ENCODE measurements around the gene SPSB2.
A peak's percentile ranks its signal among the peaks of the same experiment; 100 is the strongest.

SPSB2 gene

GRCh38 chr12:6828781-6829535, 44.1 kb downstream of the SPSB2 start:
- Histone ChIP-seq H3K9me3 (ENCODE audit: severe bottlenecking) (no peaks in the 10 kb centered on the region), H3K4me1 (ENCODE audit: insufficient read depth, poor library complexity, severe bottlenecking) (peaks cover 3% of the 10 kb centered on the region), H3K4me3 (ENCODE audit: severe bottlenecking) (peak overlapping the region; percentile 89), H3K27me3 (ENCODE audit: insufficient read depth, poor library complexity, severe bottlenecking) (no peaks in the 10 kb centered on the region), H3K27ac (ENCODE audit: poor library complexity, severe bottlenecking) (peak overlapping the region; percentile 73), H3K36me3 (ENCODE audit: low read depth) (peaks cover 33% of the 10 kb centered on the region)
- TF ChIP-seq, protein P1, sequence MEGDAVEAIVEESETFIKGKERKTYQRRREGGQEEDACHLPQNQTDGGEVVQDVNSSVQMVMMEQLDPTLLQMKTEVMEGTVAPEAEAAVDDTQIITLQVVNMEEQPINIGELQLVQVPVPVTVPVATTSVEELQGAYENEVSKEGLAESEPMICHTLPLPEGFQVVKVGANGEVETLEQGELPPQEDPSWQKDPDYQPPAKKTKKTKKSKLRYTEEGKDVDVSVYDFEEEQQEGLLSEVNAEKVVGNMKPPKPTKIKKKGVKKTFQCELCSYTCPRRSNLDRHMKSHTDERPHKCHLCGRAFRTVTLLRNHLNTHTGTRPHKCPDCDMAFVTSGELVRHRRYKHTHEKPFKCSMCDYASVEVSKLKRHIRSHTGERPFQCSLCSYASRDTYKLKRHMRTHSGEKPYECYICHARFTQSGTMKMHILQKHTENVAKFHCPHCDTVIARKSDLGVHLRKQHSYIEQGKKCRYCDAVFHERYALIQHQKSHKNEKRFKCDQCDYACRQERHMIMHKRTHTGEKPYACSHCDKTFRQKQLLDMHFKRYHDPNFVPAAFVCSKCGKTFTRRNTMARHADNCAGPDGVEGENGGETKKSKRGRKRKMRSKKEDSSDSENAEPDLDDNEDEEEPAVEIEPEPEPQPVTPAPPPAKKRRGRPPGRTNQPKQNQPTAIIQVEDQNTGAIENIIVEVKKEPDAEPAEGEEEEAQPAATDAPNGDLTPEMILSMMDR (IDR thresholded peaks at IDR 0.05; ENCODE audit: poor library complexity, severe bottlenecking), result peak; percentile 17
- ATAC-seq (ENCODE audit: low read depth) (peak; percentile 46), DNase-seq (ENCODE audit: low spot score) (peak; percentile 74)

DNA sequence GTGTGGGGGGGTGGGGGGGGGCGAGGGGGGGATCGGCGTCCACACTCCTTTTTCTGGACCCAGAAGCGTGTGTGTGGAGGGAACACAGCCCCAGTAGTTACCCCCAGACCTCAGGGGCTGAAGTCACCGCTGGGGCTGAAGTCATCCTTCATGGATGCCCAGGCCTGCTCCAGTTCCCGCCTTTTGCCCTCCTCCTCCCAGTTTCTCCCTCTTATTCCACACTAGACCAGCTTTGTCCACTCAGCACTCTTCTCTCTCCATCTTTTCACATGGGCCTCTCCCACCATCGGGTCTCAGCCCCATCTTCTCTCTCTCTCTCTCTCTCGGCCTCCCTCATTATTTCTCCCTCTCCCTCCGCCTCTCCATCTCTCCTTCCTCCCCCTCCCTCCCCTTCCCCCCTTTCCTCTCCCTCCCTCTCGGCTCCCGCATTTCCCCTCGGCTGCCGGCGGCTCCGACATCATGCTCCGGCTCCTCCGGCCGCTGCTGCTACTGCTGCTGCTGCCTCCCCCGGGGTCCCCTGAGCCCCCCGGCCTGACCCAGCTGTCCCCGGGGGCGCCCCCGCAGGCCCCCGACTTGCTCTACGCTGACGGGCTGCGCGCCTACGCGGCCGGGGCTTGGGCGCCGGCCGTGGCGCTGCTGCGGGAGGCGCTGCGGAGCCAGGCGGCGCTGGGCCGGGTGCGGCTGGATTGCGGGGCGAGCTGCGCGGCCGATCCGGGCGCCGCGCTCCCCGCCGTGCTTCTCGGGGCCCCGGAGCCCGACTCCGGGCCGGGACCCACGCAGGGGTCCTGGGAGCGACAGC, 44.9 kb downstream of the SPSB2 start, which contains the start of gene P3H3:
Gene P3H3, plus strand, starts transcription at position 426 of the 799 bp plus-strand sequence. Its CDS starts 34 bp downstream, at position 460.
- H3K4me3 ChIP-seq (ENCODE audit: severe bottlenecking), result peak within 1 kb of the TSS; percentile 89
- TF ChIP-seq, protein P1 (IDR thresholded peaks at IDR 0.05; ENCODE audit: poor library complexity, severe bottlenecking), result peak; percentile 30
- peak within 1 kb of the TSS; percentile 73 for H3K27ac ChIP-seq (ENCODE audit: poor library complexity, severe bottlenecking)
- H3K36me3 ChIP-seq (ENCODE audit: low read depth), result peaks cover 26% of the 10 kb centered on the region
- H3K9me3 ChIP-seq (ENCODE audit: severe bottlenecking), result no peaks in the 10 kb centered on the region
- peaks cover 3% of the 10 kb centered on the region for H3K4me1 ChIP-seq (ENCODE audit: insufficient read depth, poor library complexity, severe bottlenecking)
- ATAC-seq (ENCODE audit: low read depth) (peak; percentile 20; the same call in 2 of the 3 replicates), DNase-seq (ENCODE audit: low spot score) (peak; percentile 37)
- H3K27me3 ChIP-seq (ENCODE audit: insufficient read depth, poor library complexity, severe bottlenecking), result peaks cover 4% of the 10 kb centered on the region

- Histone ChIP-seq H3K4me3 (ENCODE audit: severe bottlenecking) (no peak overlapping the region), H3K27ac (ENCODE audit: poor library complexity, severe bottlenecking) (peak overlapping the region; percentile 8)
These were observed 45.6 kb downstream of the SPSB2 start for GRCh38 chr12:6827437-6827911.

DNA sequence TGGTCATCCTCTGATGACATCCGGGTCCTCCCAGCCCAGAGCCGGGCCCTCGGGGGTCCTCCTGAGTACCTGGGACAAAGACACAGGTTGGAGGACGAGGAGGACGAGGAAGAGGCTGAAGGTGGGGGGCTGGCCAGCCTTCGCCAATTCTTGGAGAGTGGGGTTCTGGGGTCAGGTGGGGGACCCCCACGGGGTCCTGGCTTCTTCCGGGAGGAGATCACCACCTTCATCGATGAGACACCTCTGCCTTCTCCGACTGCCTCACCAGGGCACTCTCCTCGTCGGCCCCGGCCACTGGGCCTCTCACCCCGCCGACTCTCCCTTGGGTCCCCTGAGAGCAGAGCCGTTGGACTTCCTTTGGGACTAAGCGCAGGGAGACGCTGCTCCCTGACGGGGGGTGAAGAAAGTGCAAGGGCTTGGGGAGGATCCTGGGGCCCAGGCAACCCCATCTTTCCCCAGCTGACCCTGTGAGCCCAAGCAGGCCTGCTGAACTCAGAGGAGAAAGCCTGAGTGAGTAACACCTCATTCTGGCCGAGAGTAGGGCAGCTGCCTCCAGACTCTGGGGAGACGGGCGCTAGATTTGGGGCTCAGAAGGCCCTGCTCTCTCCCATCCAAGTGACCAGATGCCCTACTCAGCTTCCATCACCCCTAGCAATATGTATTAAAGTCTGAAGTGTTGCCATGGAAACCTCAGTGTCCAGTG, 46.2 kb downstream of the SPSB2 start:
- Histone ChIP-seq H3K36me3 (ENCODE audit: low read depth) (peaks cover 16% of the 10 kb centered on the region), H3K4me3 (ENCODE audit: severe bottlenecking) (no peak overlapping the region), H3K27me3 (ENCODE audit: insufficient read depth, poor library complexity, severe bottlenecking) (peaks cover 16% of the 10 kb centered on the region), H3K9me3 (ENCODE audit: severe bottlenecking) (no peaks in the 10 kb centered on the region), H3K4me1 (ENCODE audit: insufficient read depth, poor library complexity, severe bottlenecking) (peaks cover 3% of the 10 kb centered on the region), H3K27ac (ENCODE audit: poor library complexity, severe bottlenecking) (peak overlapping the region; percentile 8)
- TF ChIP-seq, protein P1 (IDR thresholded peaks at IDR 0.05; ENCODE audit: poor library complexity, severe bottlenecking), result no peak
- ATAC-seq (ENCODE audit: low read depth) (no peak), DNase-seq (ENCODE audit: low spot score) (no peak)

More at GRCh38 chr12:6827437-6827911, 45.6 kb downstream of the SPSB2 start:
- Histone ChIP-seq H3K4me1 (ENCODE audit: insufficient read depth, poor library complexity, severe bottlenecking) (peaks cover 3% of the 10 kb centered on the region), H3K36me3 (ENCODE audit: low read depth) (peaks cover 22% of the 10 kb centered on the region), H3K27me3 (ENCODE audit: insufficient read depth, poor library complexity, severe bottlenecking) (peaks cover 11% of the 10 kb centered on the region), H3K9me3 (ENCODE audit: severe bottlenecking) (no peaks in the 10 kb centered on the region)
- DNase-seq (ENCODE audit: low spot score) (peak; percentile 2), ATAC-seq (ENCODE audit: low read depth) (peak; percentile 58)
- TF ChIP-seq, protein P1 (IDR thresholded peaks at IDR 0.05; ENCODE audit: poor library complexity, severe bottlenecking), result no peak

Data from RWPE2 (cell line).